GM18511 (cell line): ENCODE data around the gene PHACTR2.

Experiments
- ATAC-seq: cut with Tn5 transposase; IDR thresholded peaks from one replicate; pipeline ENCODE4 v1.9.1; 2021; ENCODE audit warnings: mild to moderate bottlenecking, moderate library complexity; ENCODE audit not compliant: unreplicated experiment

Gene PHACTR2

DNA sequence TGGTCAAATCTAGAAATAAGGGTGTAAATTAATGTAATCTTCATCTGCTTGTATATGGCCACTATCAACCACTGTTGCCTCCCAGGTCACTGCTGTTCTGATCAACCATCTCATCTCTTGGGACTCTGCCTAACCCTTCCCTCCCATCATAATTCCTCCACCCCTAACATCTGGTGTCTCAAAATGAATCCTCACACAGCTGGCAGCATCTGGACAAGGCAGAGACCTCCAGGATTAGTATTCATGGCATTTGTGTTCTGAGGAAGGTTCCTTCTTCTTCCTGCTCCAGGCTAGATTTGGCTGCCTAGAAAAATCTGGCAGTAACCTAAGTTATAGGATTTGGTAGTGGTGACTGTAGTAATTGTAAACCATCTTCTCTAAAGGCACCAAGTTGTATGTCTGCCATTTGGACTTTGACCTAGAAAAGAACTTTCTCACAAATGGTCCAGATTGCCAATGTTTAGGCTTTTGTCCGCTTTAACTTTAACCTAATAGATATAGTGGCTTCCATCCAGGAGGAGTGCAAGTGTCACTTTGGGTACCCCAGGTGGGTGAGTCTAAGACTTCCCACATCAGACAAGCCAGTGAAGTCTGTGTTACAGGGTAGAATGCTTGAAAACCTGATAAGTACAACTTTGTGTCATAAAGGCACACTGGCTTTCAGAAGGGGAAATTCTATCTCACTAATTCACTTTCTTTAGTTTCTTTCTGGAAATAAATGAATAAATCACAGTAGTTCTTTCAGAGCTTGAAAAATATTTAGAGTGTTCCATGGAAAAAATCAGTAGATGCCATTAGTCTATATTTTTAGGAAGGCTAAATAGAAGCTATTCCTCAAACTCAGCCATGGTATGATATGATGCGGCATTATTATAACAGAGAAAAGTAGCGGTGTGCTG, 3.0 kb upstream of the PHACTR2 start:
- ATAC-seq, result no peak

DNA sequence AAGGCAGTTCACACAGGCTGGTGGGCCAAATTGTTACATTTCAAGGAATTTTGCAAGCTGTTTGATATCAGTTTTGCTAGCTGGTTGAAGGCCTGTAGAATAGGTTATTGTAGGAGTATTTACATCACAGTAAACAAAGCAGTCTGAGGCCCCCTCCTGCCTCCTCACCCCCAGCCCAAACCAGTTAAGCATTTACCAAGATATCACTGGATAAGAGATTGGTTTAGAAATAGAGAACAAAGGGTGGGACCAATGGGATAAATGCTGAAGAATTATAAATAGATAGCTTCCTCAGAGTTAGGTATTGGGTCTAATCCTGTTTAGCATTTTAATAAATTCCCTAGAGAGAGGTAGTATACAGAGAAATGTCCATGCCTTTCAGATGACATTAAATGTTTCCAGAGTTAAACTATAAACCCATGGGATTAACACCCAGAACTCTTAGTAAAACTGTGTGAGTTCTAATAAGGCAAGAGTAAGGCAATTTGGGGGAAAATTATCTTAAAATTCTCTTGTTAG, 2.3 kb upstream of the PHACTR2 start:
- no peak for ATAC-seq

DNA sequence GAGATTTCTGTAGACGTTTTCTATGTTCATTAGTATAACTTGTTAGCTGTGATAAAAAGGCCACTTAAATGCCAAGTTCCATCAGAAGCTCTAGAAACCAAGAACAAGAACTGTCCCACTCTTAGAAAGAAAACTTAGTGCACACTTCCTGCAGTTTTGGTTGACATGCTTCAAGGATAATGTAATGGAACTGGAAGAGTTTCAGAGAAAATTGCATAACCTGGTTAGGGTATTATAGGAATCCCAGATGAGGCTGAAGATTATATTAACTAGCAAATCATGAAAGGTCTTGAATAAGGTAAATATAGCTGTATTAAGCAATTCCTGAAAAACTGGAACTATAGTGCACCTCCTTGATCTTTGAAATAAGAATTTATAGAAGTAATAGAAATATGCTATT, 1.8 kb upstream of the PHACTR2 start:
- no peak for ATAC-seq

DNA sequence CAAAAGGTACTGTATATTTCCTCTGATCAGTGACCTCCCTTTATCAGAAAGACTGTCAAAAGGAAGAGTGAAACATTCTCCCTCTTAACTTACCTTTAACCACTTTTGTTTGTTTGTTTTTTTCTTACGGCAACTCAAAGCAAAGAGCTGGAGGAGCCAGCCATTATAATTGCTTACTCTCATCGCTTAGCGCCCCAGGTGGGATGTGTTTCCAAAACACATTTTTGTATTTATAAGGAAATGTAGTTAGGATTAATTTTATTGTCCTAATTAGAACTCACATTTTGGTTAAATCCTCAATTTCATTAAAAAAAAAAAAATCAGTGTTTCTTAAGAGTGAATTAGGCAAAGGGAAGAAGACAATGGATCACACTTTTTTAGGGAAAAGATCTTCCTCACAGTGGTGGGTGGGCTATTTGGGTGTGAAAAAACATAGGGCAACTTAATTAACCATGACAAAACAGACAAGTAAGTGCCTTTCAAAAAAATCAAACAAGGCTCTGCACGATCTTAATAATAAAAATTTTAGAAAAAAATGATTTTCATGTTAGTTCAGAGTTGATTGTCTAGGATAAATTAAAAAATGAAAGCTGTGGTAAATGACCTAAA, 1.2 kb upstream of the PHACTR2 start:
- no peak for ATAC-seq

DNA sequence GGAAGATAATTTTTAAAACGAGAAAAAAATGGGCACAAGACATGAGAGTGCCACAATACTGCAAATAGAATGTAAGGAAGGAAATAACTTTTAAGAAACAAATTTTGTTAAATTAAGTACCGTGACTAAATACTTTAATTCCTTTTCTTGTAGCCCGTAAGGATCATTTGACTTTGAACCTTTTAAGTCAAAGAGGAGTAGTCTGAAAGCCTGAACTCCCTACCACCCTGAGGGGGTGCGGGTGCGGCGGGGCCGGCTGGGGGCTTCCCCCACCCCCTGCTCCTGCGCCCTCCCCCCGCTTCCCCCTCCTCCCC, 231 bp upstream of the PHACTR2 start:
- no peak for ATAC-seq

DNA sequence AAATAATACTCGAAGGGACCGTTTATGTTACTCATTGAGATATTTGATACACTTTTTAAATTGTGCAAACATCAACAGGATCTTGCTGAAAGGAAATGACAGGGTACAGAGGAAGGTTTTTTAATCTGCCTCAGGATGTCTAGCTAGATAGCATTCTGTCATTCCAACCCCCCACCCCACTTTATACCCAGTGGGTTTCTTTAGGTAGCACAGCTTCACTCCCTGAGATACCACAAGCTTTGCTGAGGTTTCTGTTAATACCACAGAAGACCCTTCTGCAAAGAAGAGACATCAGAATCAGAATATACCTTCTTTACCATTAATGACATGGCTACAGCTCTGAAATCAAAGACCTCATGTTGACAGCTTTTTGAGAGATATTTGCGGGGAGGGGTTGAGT, 1.3 kb downstream of the PHACTR2 start:
- no peak for ATAC-seq

DNA sequence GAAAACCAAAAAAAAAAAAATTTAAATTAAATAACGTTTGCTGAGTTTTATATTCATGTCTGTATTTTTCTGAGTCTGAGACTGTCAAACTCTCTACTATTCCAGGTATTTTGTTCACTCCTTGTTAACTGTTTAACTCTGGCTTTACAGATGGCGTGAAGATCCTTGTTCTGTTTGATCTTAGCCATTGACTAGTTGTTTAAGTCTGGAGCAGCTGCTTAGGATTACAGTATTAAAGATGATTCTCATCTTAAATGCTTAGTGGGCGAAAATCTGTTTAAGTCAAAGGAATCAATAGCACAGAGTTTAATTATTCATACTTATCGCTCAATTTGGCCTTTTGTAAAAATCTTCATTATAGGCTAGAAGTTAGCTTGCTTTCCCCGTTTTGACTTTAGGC, 2.4 kb downstream of the PHACTR2 start:
- no peak for ATAC-seq

DNA sequence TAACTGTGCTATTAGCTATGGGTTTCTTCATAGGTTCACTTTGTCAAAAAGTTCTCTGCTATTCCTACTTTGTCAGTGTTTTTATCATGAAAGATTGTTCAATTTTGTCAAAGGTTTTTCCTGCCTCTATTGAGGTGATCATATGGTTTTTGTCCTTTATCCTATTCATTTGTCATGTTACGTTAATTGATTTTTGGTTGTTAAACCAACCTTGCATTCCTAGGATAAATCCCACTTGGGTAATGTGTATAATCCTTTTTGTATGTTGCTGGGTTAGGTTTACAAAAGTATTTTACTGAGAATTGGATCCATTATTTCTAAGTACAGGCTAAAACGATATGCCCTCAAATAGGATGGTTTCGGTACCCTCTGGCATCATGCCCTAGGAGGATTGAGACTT, 5.0 kb downstream of the PHACTR2 start:
- no peak for ATAC-seq

DNA sequence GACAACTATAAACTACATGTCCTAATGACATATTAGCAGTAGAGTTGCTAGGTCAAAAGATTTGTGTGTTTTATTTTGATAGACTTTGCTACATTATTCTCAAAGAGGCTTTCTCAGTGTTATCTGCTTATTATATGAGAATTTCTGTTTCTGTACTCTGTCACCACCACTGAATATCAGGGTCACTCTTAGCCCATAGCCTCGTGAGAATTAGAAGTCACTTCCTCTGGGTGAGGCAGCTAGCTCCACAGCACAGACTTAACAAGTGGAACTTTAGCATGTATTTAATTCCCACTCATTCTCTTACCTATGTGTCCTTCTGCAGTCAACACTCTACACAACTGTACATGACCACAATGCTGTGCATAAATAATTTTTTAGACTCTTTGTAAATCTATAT, 6.7 kb downstream of the PHACTR2 start:
- no peak for ATAC-seq

DNA sequence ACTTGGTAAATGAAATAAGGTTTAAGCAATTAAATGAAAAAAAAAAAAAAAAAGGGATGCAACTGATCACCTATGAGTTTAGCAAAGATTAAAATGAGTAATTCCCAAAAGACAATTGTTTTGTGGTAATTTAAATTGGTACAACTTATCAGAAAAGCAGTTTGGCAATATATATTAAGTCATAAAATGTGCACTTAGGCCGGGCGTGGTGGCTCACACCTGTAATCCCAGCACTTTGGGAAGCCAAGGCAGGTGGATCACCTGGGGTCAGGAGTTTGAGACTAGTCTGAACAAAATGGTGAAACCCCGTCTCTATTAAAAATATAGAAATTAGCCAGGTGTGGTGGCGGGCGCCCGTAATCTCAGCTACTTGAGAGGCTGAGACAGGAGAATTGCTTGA, 7.9 kb downstream of the PHACTR2 start:
- no peak for ATAC-seq

DNA sequence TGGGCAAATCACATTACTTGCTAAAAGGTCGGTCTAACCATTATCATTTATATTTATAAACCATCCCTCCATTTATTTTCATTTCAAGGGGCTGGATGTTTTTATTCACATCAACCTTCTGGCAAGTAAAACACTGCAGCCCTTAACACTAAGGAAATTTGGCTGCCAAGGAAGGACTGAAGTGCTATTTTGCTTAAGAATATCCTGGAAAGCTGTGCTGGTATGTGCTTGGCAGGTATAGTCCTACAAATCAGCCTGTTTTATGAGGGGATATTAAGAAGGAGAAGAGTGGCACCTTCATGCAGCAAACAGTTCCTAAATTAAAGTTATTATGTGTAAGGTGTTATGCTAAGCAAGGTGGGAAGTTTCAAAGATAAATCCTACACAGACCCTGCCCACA, 9.8 kb downstream of the PHACTR2 start:
- ATAC-seq, result no peak

DNA sequence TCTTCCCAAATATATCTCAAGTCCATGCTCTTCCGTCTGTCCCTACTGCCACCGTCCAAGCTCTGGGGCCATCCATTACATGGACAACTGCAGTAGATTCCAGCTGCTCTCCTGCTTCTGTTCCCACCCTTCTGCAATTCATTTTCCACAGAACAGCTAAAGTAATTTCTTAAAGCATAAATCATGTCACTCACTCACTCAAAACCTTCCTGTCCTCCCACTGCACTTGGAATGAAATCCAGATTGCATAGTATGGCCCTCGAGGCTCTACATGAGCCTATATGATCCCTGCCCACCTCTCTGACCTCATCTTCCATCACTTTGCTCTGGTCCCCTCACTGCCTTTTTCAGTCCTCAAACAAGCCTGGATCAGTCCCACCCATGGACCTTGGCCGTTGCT, 10.9 kb downstream of the PHACTR2 start:
- no peak for ATAC-seq

DNA sequence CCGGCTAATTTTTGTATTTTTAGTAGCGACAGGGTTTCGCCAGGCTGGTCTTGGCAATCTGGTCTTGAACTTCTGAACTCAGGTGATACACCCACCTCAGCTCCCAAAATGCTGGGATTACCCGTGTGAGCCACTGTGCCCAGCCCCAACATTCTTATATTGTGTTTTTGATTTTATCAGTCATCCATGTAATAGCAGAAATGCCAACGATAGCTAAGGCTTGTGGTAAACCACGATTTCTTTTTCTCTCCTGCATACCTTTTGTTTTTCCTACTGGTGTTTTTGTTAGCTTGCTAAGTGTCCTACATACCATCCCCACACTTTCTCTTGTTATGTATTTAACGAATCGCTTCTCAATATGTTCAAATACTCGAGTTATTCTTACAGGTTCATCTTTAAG, 12.1 kb downstream of the PHACTR2 start:
- ATAC-seq, result no peak

DNA sequence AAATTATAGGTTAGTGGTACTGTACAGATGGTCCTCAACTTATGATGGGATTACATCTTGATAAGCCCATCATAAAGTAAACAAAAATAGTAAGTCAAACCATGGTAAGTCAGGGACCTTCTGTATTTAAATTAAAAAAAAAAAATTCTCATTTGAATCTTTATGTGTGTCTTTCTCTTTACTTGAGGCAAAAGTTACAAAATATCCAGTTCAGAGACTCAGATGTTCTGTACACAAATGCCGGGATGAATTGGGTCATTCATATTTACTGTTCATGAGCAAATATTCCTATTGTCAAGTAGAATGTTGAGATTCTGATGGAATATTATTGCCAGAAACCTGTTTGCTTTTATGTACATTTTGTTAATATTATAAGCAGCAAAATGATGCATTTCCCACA, 13.4 kb downstream of the PHACTR2 start:
- no peak for ATAC-seq

DNA sequence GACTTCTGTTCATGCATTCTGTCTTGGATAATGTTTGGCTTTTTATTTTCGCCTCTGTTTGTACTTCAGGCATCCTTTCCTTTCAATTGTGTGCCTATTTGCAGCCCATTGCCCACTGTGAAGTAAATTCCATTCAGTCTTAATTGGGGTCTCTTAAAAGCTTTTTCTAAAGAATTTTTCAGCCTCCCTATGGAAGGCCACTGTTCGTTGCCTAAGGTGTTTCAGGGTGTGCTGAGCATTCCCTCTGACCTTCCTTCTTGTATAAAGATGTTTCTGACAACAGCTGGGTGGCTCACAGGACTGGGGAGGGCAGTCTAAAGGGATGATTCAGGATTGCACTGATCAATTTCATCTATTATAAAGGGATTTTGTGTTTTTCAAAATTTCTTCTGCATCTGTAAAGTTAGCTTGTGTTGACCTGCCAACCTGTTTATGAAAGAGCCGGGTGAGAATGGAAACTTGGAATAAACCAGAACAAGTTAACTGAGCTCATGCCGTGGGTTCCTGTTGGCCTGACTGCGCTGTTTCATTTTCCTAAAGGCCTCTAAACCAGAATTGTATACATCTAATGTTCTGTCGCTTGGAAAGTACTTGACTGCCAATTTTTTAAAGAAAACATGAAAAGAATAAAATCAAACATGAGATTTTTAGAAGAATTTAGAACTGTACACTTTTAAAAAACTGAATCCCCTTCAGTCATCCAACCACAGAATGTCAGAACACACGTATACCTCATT, 14.3 kb downstream of the PHACTR2 start:
- ATAC-seq, result no peak

DNA sequence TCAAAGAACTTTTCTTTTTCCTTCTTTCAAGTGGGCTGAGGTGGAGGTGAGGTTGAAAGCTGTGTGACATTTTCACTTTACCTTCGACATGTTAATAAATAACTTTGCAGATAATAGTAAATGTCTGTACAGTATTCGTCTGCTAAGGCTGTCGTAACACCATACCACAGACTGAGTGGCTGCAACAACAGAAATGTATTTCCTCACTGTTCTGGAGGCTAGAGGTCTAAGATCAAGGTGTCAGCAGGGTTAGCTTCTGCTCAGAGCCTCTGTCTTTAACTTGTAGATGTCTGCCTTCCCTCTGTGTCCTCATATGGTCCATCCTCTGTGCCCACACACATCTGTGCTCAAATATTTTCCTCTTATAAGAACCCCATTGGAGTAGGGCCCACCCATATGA, 14.9 kb downstream of the PHACTR2 start:
- ATAC-seq, result no peak

DNA sequence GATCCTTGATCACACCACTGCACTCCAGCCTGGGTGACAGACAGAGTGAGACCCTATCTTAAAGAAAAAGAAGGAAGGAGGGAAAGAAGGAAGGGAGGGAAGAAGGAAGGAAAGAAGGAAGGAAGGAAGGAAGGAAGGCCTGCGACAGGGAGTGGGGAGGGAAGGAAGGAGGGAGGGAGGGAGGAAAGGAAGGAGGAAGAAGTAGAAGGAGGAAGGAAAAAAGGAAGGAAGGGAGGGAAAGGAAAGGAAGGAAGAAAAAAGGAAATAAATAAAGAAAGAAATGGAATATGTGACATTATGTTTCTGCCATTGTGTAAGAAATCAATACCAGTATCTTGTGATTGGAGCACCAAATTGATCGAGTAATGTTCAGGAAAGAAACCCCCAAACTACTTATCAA, 16.2 kb downstream of the PHACTR2 start:
- no peak for ATAC-seq

DNA sequence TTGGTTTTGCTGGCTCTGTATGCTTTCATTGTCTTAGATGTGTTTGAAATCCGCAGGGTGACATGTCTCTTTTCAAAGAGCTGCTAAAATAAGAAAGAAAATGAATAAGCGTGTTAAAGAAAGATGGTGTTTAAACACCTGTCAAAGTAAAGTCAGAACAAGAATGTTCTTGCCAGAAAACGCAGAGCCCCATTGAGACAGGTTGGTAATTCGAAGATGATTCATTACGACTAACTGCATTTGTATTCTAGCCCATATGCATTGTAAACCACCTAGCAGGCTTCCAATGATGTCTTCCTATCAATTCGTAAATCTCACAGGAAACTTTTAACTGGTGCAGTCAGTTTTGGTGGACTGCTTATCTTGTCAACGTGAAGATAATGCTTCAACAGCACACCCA, 16.8 kb downstream of the PHACTR2 start:
- no peak for ATAC-seq

DNA sequence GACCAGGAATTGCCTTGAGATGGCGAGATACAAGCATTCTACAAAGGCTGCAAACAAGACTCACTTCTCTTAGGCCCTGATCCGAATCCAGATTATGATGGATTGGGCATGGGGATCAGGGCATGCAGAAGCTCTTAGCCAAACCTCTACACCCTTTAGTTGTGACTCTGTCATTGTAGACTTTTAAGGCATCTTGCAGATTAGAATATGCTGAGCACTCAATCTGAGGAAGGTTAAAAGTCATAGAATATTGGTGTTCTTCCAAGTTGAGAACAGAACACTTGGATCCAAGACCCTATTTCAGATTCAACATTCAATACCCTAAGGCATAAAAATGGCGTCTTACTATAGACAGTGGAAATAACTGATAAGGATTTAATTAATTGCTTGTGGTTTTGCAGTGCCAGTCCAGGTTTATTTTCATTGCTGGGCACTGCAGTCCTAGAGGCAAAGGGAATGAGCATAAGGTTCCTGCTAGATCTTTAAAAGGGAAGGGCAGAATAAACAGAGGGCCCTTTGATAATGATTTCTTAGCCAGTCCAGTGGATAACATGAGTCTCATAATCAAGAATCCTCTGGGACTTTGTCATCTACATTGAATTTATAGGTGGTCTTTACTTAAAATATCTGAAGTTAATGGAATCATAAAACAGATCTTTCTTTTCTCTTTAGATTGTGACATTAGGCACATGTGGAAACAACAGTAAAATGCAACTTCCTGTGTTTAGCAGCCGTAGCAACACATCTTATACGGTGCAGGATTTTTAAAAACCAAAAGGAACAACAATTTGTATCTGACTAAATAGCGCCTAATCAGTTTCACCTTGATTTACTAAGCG, 17.6 kb downstream of the PHACTR2 start:
- no peak for ATAC-seq

DNA sequence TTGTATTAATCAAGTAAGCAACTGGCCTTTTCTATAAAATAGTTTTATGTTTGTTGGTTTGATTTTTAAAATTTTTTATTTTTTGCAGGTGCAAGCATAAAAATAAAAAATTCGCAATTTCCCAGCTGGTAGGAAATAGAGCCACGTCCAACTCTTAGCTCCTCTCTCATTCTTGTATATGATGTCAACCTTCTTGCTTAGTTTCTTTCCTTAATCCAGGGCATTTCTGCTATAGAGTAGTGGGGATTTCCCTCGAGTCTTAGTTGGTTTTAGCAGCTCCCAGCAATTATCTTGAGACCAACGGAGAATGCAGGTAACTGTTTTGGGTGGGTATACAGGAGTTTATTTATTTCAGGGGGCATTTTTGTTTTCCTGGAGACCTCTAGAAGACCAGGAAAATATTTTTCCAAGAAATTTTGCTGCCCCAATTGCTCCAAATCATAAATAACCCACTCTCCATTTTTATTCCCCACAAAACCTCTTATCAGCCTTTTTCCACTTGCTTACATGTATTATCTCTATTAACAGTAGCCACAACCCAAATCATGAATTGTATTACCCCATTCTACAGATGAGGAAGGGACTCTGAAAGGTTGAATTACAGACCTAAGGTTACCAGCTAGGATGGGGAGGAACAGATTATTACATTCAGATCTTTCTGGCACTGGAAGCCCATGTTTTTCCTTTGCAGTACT, 18.4 kb downstream of the PHACTR2 start:
- ATAC-seq, result no peak

DNA sequence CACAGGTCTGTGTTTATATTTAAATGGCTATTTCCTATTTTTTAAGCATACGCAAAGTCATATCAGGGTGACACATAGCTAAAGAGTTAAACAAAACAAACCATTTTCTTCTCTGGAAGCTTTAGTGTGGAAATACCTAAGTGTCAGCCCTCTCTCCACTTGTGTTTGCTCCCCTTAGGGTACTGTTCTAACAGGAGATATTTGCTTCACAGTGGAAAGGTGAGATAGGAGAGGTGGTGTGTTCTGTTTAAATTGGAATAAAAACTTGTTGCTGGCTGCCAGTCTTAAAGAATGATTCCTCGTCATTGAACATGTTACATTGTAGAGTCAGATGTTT, 18.9 kb downstream of the PHACTR2 start:
- no peak for ATAC-seq
